Measurements from ENCODE around the gene LNX2. TPM values are rescaled to one million over a fixed set of nuclear protein-coding genes. Genes with fewer than 3 reads are reported as not detected.
"Not testable (repeated sequence)": the region's sequence is repeated elsewhere in the genome, so short reads cannot be mapped to it uniquely, and the experiment has no call there.

The LNX2 gene
- total RNA-seq, 1 donor from 2014 or later = 3.7 TPM

DNA sequence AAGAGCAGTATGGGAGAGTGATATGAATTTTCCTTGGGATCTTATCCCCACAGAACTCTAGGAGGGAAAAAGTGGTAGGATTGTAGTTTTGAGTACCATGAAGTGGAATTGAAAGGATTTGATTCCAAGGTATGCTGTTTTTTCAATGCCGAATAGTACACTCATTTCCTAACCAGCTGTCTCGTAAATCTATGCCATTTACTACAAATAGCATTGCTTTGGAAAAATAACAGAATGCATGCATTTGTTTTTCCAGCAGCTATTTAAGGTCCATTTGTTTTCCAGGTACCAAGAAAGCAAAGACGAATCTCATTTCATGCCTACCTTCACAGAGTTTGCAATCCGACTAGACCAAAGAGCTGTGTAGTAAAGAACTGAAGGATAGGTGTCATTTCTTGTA, 11.9 kb upstream of the LNX2 start:
- Histone ChIP-seq H3K9me3 (no peaks in the 10 kb centered on the region), H3K36me3 (no peaks in the 10 kb centered on the region), H3K27me3 (no peaks in the 10 kb centered on the region), H3K27ac (no peak overlapping the region), H3K4me3 (no peak overlapping the region), H3K4me1 (no peaks in the 10 kb centered on the region)
- DNase-seq (ENCODE audit: low spot score in 2 of 2) = no peak
- no peak for TF ChIP-seq CTCF (IDR thresholded peaks at IDR 0.05)
- intact Hi-C loops (cut with DNase I) = no loop called here

DNA sequence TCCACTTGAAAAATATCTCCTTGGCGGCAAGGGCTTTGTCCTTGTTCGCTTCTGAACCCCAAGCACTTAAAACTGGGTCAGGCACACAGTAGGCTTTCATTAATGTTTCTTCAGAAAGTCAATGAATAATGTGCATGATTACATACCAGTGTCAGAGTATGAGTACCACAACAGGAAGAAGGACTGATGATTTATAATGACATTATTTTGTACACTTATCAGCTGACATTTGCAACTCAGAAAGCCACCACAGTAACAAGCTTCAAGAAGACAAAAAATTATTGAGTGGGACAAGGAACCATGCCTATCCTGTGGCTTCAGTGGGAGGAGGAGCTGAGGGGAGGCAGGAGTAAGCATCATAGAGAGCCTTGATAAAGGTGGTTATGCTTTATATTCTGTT, 11.3 kb upstream of the LNX2 start:
- intact Hi-C loops (cut with DNase I) = no loop called here
- no peaks in the 10 kb centered on the region for H3K27me3 ChIP-seq
- no peak for DNase-seq (ENCODE audit: low spot score in 2 of 2)
- no peak overlapping the region for H3K4me3 ChIP-seq
- no peaks in the 10 kb centered on the region for H3K36me3 ChIP-seq
- H3K4me1 ChIP-seq = no peaks in the 10 kb centered on the region
- no peak overlapping the region for H3K27ac ChIP-seq
- no peaks in the 10 kb centered on the region for H3K9me3 ChIP-seq
- no peak for TF ChIP-seq CTCF (IDR thresholded peaks at IDR 0.05)

GRCh38 chr13:27631156-27631555, 10.8 kb upstream of the LNX2 start:
- no peak overlapping the region for H3K27ac ChIP-seq
- DNase-seq (ENCODE audit: low spot score in 2 of 2) = no peak
- no peaks in the 10 kb centered on the region for H3K4me1 ChIP-seq
- H3K27me3 ChIP-seq = no peaks in the 10 kb centered on the region
- TF ChIP-seq CTCF (IDR thresholded peaks at IDR 0.05) = no peak
- intact Hi-C loops (cut with DNase I) = no loop called here
- H3K4me3 ChIP-seq = no peak overlapping the region
- H3K36me3 ChIP-seq = no peaks in the 10 kb centered on the region
- H3K9me3 ChIP-seq = no peaks in the 10 kb centered on the region

DNA sequence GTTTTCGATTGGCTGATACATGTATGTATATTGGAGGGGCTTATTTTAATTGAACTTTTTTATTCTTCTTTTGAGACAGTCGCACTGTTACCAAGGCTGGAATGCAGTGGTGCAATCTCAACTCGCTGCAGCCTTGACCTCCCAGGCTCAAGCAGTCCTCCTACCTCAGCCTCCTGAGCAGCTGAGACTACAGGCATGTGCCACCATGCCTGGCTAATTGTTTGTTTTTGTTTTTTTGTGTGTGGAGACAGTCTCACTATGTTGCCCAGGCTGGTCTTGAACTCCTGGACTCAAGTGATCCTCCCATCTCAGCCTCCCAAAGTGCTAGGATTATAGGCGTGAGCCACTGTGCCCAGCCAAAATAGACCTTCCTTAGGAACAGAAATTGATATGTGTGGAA, 8.4 kb upstream of the LNX2 start:
- H3K9me3 ChIP-seq; H3K27me3 ChIP-seq; H3K4me1 ChIP-seq; H3K27ac ChIP-seq; H3K36me3 ChIP-seq; DNase-seq (ENCODE audit: low spot score in 2 of 2); H3K4me3 ChIP-seq: not testable (repeated sequence)
- intact Hi-C loops (cut with DNase I) = loop anchor here (10.0 kb wide), 3 partner anchors 254 to 1966 kb away; partner anchors contain the start of genes SLC7A1 and USP12

DNA sequence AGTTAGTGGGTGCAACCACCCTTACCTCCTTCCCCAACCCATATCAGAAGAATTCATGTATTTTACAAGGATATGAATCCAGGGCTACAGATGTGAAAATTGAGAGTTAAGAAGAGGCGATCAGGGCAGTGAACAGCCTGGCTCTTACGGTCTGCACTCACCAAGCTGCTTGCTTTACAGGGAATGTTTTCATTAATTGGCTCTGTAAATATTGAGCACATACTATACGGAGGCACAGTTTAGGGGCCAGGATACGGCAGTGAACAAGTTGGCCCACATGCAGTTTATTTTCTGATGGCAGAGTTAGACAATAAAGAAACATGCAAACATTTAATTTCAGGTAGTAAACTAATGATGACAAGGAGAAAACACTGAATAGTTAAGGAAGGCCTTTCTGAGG, 7.8 kb upstream of the LNX2 start:
- no peaks in the 10 kb centered on the region for H3K9me3 ChIP-seq
- H3K36me3 ChIP-seq = peaks cover 0 to 6% of the 10 kb centered on the region in 2 donors
- no peak overlapping the region for H3K27ac ChIP-seq
- H3K4me3 ChIP-seq = no peak overlapping the region
- no peak for DNase-seq (ENCODE audit: low spot score in 2 of 2)
- H3K4me1 ChIP-seq = no peaks in the 10 kb centered on the region
- H3K27me3 ChIP-seq = no peaks in the 10 kb centered on the region
- TF ChIP-seq CTCF (IDR thresholded peaks at IDR 0.05) = no peak
- intact Hi-C loops (cut with DNase I) = loop anchor here (10.0 kb wide), 3 partner anchors 253 to 1967 kb away; partner anchors contain the start of genes SLC7A1 and USP12

DNA sequence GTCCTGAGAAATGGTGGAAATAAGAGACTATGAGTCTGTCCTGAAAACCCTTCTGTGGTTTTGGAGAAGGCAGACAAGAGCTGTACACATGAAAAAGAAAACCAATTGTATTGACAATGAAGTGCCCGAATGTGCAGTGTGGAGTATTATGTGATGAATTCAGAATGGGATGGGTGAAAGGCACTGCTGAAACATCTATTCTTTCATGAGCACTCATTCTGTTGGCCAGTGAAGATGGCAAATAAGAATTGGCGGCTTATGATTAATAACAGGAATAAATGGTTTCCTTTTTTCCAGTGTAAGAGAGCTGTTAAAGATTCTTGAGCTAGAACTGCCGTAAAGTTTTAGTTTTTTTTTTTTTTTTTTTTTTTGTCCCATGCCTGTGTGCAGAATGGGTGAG, 7.1 kb upstream of the LNX2 start:
- H3K4me3 ChIP-seq = no peak overlapping the region
- no peak for TF ChIP-seq CTCF (IDR thresholded peaks at IDR 0.05)
- no peaks in the 10 kb centered on the region for H3K27me3 ChIP-seq
- no peaks in the 10 kb centered on the region for H3K9me3 ChIP-seq
- H3K27ac ChIP-seq = no peak overlapping the region
- H3K36me3 ChIP-seq = peaks cover 0 to 6% of the 10 kb centered on the region in 2 donors
- peaks cover 0 to 5% of the 10 kb centered on the region in 2 donors for H3K4me1 ChIP-seq
- DNase-seq (ENCODE audit: low spot score in 2 of 2) = no peak
- intact Hi-C loops (cut with DNase I) = loop anchor here (10.0 kb wide), 3 partner anchors 253 to 1967 kb away; partner anchors contain the start of genes SLC7A1 and USP12
